IMR-90 (cell line): ENCODE measurements around the gene AGFG1. TPM values are rescaled to one million over a fixed set of nuclear protein-coding genes. Genes with fewer than 3 reads are reported as not detected.

Source experiments
- ATAC-seq: fragments of 200-7000 bp; cut with Tn5 transposase; 2 replicates; pipeline ENCODE4 v1.9.1; 2020; ENCODE audit warnings: low read depth, mild to moderate bottlenecking, moderate library complexity
- BruUV-seq: library from RNA; stranded (reverse); fragments of 400-500 nt; replicated peaks from 2 replicates; lab custom pipeline; 2021; lab: Mats Ljungman, UMichigan
- CTCF ChIA-PET: fragments of 300-600 bp; formaldehyde crosslinking; extraction: SDS; loops from one replicate; lab custom pipeline; 2021; ENCODE audit warnings: antibody characterized with exemption; lab: Yijun Ruan, JAX
- POLR2A ChIA-PET: fragments of 300-600 bp; sonication (Branson Sonifier 250); formaldehyde crosslinking; loops from one replicate; lab custom pipeline; 2022; ENCODE audit warnings: antibody characterized with exemption; ENCODE audit not compliant: unreplicated experiment; lab: Charles Lee
- DNase-seq: peaks from one replicate; pipeline ENCODE4 v3.0.0; 2013
- H2AFZ ChIP-seq: replicated peaks from 2 replicates; pipeline ENCODE3; 2013; ENCODE audit warnings: low read length, mild to moderate bottlenecking; ENCODE audit not compliant: poor library complexity
- H2AK5ac ChIP-seq: 2 replicates; pipeline ENCODE4 v1.6.1; 2013; ENCODE audit warnings: low read depth, low read length, inconsistent platforms
- H2AK9ac ChIP-seq: replicated peaks from 2 replicates; pipeline ENCODE3; 2013; ENCODE audit warnings: mild to moderate bottlenecking, low read depth, low read length, moderate library complexity; ENCODE audit not compliant: poor library complexity
- H2BK120ac ChIP-seq: 2 replicates; pipeline ENCODE4 v1.6.1; 2013; ENCODE audit warnings: low read depth, low read length, inconsistent platforms
- H2BK15ac ChIP-seq: 3 replicates; pipeline ENCODE4 v1.6.1; 2013; ENCODE audit warnings: low read depth, low read length, inconsistent platforms
- H2BK20ac ChIP-seq: 2 replicates; pipeline ENCODE4 v1.6.1; 2013; ENCODE audit warnings: low read depth, mild to moderate bottlenecking, inconsistent platforms, low read length, moderate library complexity
- H2BK5ac ChIP-seq: 2 replicates; pipeline ENCODE4 v1.6.1; 2013; ENCODE audit warnings: mild to moderate bottlenecking, low read depth, low read length, inconsistent platforms; ENCODE audit not compliant: poor library complexity, severe bottlenecking
- H3K14ac ChIP-seq: replicated peaks from 2 replicates; pipeline ENCODE4 v1.6.1; 2013; ENCODE audit warnings: low read depth, low read length, inconsistent platforms
- H3K18ac ChIP-seq: 2 replicates; pipeline ENCODE4 v1.6.1; 2013; ENCODE audit warnings: low read depth, low read length, control low read depth
- H3K23ac ChIP-seq: 2 replicates; pipeline ENCODE4 v1.6.1; 2013; ENCODE audit warnings: low read depth, low read length, inconsistent platforms
- H3K27ac ChIP-seq: 2 replicates; pipeline ENCODE4 v1.5.1; 2013; ENCODE audit warnings: mild to moderate bottlenecking, control low read depth, low read length; ENCODE audit not compliant: insufficient read depth
- H3K27me3 ChIP-seq: 2 replicates; pipeline ENCODE4 v1.6.1; 2013; ENCODE audit warnings: low read length; ENCODE audit not compliant: control insufficient read depth, insufficient read depth
- H3K36me3 ChIP-seq: 2 replicates; pipeline ENCODE4 v1.6.1; 2013; ENCODE audit warnings: low read length, mixed read lengths; ENCODE audit not compliant: control insufficient read depth, insufficient read depth
- H3K4ac ChIP-seq: 2 replicates; pipeline ENCODE4 v1.6.1; 2013; ENCODE audit warnings: low read depth, low read length, inconsistent platforms
- H3K4me1 ChIP-seq: 2 replicates; pipeline ENCODE4 v1.6.1; 2013; ENCODE audit warnings: low read length, mixed read lengths; ENCODE audit not compliant: control insufficient read depth, insufficient read depth
- H3K4me2 ChIP-seq: 2 replicates; pipeline ENCODE4 v1.6.1; 2013; ENCODE audit warnings: low read depth, mild to moderate bottlenecking, control low read depth, low read length, moderate library complexity
- H3K4me3 ChIP-seq: 2 replicates; pipeline ENCODE4 v1.5.1; 2013; ENCODE audit warnings: low read depth, mild to moderate bottlenecking, control low read depth, low read length, moderate library complexity; ENCODE audit not compliant: insufficient read depth
- H3K56ac ChIP-seq: 2 replicates; pipeline ENCODE4 v1.6.1; 2013; ENCODE audit warnings: low read length, inconsistent platforms; ENCODE audit not compliant: insufficient read depth; ENCODE audit errors: extremely low read depth
- H3K79me1 ChIP-seq, 2 experiments: 2 replicates each; pipeline ENCODE4 v1.6.1; 2013; ENCODE audit warnings: low read length in 2 of 2, inconsistent platforms in 1 of 2, low read depth in 1 of 2
- H3K9ac ChIP-seq: 2 replicates; pipeline ENCODE4 v1.6.1; 2013; ENCODE audit warnings: low read depth, low read length, control low read depth
- H3K9me1 ChIP-seq: 2 replicates; pipeline ENCODE4 v1.6.1; 2013; ENCODE audit warnings: low read length, inconsistent platforms; ENCODE audit not compliant: insufficient read depth
- H3K9me3 ChIP-seq: 2 replicates; pipeline ENCODE4 v1.6.1; 2013; ENCODE audit warnings: low read length; ENCODE audit not compliant: control insufficient read depth, insufficient read depth
- H4K20me1 ChIP-seq: 2 replicates; pipeline ENCODE4 v1.6.1; 2013; ENCODE audit warnings: low read length, inconsistent platforms; ENCODE audit not compliant: insufficient read depth
- H4K5ac ChIP-seq: 2 replicates; pipeline ENCODE4 v1.6.1; 2013; ENCODE audit warnings: mild to moderate bottlenecking, low read depth, low read length, control low read depth
- H4K8ac ChIP-seq, 2 experiments: 2 replicates each; pipeline ENCODE4 v1.6.1; 2013; ENCODE audit warnings: low read depth in 2 of 2, low read length in 2 of 2, control low read depth in 1 of 2, inconsistent platforms in 1 of 2
- H4K91ac ChIP-seq: 2 replicates; pipeline ENCODE4 v1.6.1; 2013; ENCODE audit warnings: low read depth, low read length, inconsistent platforms; ENCODE audit not compliant: insufficient read depth
- CEBPB ChIP-seq: IDR thresholded peaks from 2 replicates; pipeline ENCODE4 v1.6.1; 2012; ENCODE audit warnings: low read depth, low read length, improper control_type of control experiment
- ELK1 ChIP-seq: fragments of 150-350 bp; IDR thresholded peaks from 2 replicates; pipeline ENCODE4 v1.6.1; 2016; ENCODE audit warnings: low read depth, mild to moderate bottlenecking, low read length, moderate library complexity, borderline replicate concordance
- MAFK ChIP-seq: IDR thresholded peaks from 2 replicates; pipeline ENCODE4 v1.6.1; 2012; ENCODE audit warnings: low read depth, low read length, improper control_type of control experiment
- MAZ ChIP-seq: IDR thresholded peaks from 2 replicates; pipeline ENCODE4 v1.6.1; 2012; ENCODE audit warnings: low read depth, mild to moderate bottlenecking, low read length, improper control_type of control experiment, moderate library complexity, borderline replicate concordance
- MXI1 ChIP-seq: IDR thresholded peaks from 2 replicates; pipeline ENCODE4 v1.6.1; 2012; ENCODE audit warnings: low read depth, mild to moderate bottlenecking, low read length, moderate library complexity, borderline replicate concordance
- NFE2L2 ChIP-seq: fragments of 150-350 bp; IDR thresholded peaks from 2 replicates; pipeline ENCODE4 v1.6.1; 2016; ENCODE audit warnings: low read depth, mild to moderate bottlenecking, low read length
- POLR2A ChIP-seq: IDR thresholded peaks from 2 replicates; pipeline ENCODE4 v1.6.1; 2012; ENCODE audit warnings: mild to moderate bottlenecking, low read depth, low read length
- RAD21 ChIP-seq: IDR thresholded peaks from 2 replicates; pipeline ENCODE4 v1.6.1; 2012; ENCODE audit warnings: low read length, improper control_type of control experiment
- SMC3 ChIP-seq: fragments of 150-350 bp; IDR thresholded peaks from 2 replicates; pipeline ENCODE4 v1.6.1; 2016; ENCODE audit warnings: low read depth, mild to moderate bottlenecking, antibody characterized with exemption, low read length, moderate library complexity
- USF2 ChIP-seq: fragments of 150-350 bp; IDR thresholded peaks from 2 replicates; pipeline ENCODE4 v1.6.1; 2017; ENCODE audit warnings: mild to moderate bottlenecking, antibody characterized with exemption, low read length, low read depth
- WGBS, 2 experiments: methylation state at CpG; one replicate each; pipeline versions ENCODE4 v1.1.5 to v1.1.7; 2013; ENCODE audit warnings: missing lambda C conversion rate in 2 of 2; ENCODE audit not compliant: insufficient read length in 1 of 2; ENCODE audit errors: extremely low coverage in 2 of 2; 5-methylcytosine and 5-hydroxymethylcytosine counted together
- dilution Hi-C: fragments of 300-500 bp; cut with HindIII; formaldehyde crosslinking; loops from one replicate; pipeline ENCODE4 v1.14.3; 2018; ENCODE audit warnings: low sequenced_read_pairs; ENCODE audit not compliant: unreplicated experiment
- in situ Hi-C: fragments of 300-500 bp; cut with MboI; formaldehyde crosslinking; loops from 3 replicates; pipeline ENCODE4 v1.14.3; 2019; ENCODE audit warnings: low sequenced_read_pairs, inconsistent platforms, mixed read lengths
- intact Hi-C: fragments of 100-400 bp; cut with micrococcal nuclease; formaldehyde crosslinking; loops from 2 replicates; pipeline ENCODE4 v1.10.0; 2022
- polyA plus RNA-seq, 3 experiments: library from polyadenylated mRNA; depleted of rRNA; stranded (reverse); fragments of >200 nt; gene quantifications; 2 replicates each; pipeline ENCODE4 v1.2.3, GENCODE V29; 2012; ENCODE audit warnings: low replicate concordance in 1 of 3
- total RNA-seq: library from RNA; depleted of rRNA; stranded (reverse); fragments of >200 nt; gene quantifications from 2 replicates; pipeline ENCODE4 v1.2.3, GENCODE V29; 2012

AGFG1 gene
- total and polyA plus RNA-seq, 2 of the 4 experiments (the other 2 are of a cell fraction): 58.4 to 126 TPM

GRCh38 chr2:227577555-227577954 lies 105.6 kb downstream of the AGFG1 start:
- Histone ChIP-seq H4K5ac (no peak overlapping the region), H3K56ac (no peak overlapping the region), H3K18ac (no peak overlapping the region), H3K36me3 (no peaks in the 10 kb centered on the region), H3K23ac (no peak overlapping the region), H2BK5ac (no peak overlapping the region), H4K91ac (no peak overlapping the region), H3K4me1 (no peaks in the 10 kb centered on the region), H3K4me3 (no peak overlapping the region), H3K4ac (no peak overlapping the region), H2AK9ac (no peak overlapping the region), H3K14ac (no peak overlapping the region), H3K9ac (no peak overlapping the region), H2BK120ac (no peak overlapping the region), H2AK5ac (no peak overlapping the region), H3K4me2 (no peak overlapping the region), H3K79me1 (no peaks in the 10 kb centered on the region), H3K9me1 (0 out of 2 replicates have a peak, but pooled peaks cover 2% of the 10 kb centered on the region), H4K8ac (no peak overlapping the region), H2AFZ (no peak overlapping the region), H2BK20ac (no peak overlapping the region), H4K20me1 (no peaks in the 10 kb centered on the region), H3K9me3 (peaks cover 3% of the 10 kb centered on the region; the same call in 1 of the 2 replicates), H3K27me3 (peaks cover 2% of the 10 kb centered on the region), H3K27ac (no peak overlapping the region), H2BK15ac (no peak overlapping the region)
- ChIA-PET CTCF (no interaction called here), POLR2A (no interaction called here)
- DNase-seq (no peak), ATAC-seq (no peak)
- in situ Hi-C loops (no loop called here), intact Hi-C loops (no loop called here), dilution Hi-C loops (no loop called here)
- TF ChIP-seq POLR2A (no peak), MAFK (no peak), MXI1 (no peak), RAD21 (no peak), NFE2L2 (no peak), ELK1 (no peak), SMC3 (no peak), CEBPB (no peak), MAZ (no peak), USF2 (no peak)
- no CpG with 5 or more reads among the region's 2 CpGs for WGBS, 2 experiments
- BruUV-seq: no TSS peak
